Measurements from ENCODE around the gene AQR.
"Not testable (repeated sequence)": the region's sequence is repeated elsewhere in the genome, so short reads cannot be mapped to it uniquely, and the experiment has no call there.

AQR gene

DNA sequence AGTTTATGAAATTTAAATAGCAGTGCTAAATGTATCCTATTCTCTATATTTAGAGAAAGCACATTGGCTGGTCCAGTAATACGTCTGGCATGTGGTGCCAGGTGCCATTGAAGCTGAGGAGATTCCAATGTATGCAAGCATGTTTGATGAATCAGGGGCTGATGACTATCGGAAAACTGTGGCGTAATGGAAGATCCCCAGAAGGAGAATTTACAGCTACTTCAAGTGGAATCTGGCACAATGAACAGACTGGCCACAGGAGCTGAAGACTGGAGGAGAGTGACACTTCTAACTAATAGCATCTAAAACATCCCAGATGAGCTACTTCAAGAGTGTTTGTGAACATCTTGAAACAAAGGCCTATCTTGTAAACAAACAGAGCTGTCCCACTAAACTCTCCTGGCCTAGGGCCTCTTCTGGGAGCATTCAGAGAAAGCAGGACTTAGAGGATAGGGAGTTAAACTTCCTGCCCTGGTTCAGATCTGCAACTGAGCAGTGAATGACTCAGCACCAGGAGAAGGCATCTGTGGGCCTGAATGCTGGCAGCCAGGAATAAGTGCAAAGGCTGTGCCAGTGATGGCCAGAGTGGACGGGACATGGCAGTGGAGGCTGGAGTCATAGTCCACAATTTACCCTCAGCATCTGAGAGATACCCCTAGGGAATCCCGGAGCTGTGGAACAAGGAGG lies 159.0 kb downstream of the AQR start:
- DNase-seq = no peak

DNA sequence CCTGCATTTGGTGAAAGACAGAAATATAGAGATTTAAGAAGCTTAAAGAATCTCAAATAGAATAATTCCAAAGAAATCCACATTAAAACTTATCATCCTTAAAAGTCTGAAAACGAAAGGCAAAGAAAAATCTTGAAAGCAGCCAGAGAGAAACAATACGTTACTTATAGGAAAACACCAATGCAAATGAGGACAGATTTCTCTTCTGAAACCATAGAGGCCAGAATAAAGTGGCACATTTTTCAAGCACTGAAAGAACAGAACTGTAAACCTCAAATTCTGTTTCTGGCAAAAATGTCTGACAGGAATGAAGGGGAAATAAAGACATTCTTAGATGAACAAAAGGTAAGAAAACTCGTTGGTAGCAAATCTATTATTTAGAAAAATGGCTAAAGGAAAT lies 160.4 kb downstream of the AQR start:
- no peak for DNase-seq

DNA sequence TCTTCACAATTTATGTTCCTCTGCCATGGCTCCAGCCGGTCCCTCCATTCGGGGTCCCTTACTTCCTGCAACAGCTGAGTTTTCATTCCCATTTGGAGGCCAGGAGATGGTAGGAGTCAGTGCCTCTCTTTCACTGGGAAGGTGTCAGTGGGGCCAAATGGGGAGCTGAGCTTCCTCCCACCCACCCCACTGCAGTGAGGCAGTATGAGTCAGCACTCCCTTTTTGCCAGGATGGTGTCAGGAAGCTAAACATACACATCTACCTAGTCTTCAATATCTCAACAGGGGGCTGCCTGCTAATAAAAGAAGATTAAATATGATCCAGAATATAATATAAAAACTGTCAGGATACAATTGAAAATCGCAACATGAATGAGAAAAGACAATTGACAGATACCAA lies 161.5 kb downstream of the AQR start:
- no peak for DNase-seq

GRCh38 chr15:34807241-34807640 lies 162.3 kb downstream of the AQR start:
- DNase-seq = not testable (repeated sequence)

DNA sequence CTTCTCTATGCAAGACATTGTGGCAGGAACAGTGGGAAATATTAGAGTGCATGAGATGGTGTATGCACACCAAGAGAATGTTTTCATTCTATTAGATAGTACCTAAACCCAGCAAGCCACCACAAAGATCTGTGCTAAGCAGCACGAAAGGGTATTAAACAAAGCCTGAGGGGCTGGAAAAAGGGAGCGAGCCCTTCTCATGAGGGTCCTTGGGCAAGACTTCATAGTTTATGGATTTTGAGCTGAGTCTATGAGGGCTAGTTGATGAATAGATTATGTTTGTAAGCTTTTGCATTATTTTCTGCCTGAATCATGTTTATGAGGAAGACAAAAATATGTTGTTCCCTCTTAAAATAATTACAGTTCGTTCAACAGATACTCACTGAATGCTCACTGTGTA lies 164.8 kb downstream of the AQR start:
- no peak for DNase-seq

DNA sequence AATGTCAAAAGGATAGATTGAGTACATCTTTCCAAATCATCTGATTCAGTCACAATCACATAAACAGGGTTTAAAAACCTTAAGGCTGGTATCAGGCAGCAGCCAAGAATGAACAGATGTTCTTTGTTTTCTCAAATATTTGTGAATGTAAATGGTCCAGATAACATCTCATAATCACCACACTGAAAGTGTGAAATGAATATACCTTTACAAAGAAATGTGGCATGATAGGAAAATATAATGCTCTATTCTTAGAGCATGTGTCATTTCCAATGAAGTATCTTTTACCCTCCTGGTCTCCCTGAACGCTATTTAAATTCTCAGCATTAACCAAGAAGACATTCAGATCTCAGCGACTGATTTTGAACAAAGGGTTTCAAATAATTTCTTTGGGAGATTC lies 165.4 kb downstream of the AQR start:
- DNase-seq = no peak

DNA sequence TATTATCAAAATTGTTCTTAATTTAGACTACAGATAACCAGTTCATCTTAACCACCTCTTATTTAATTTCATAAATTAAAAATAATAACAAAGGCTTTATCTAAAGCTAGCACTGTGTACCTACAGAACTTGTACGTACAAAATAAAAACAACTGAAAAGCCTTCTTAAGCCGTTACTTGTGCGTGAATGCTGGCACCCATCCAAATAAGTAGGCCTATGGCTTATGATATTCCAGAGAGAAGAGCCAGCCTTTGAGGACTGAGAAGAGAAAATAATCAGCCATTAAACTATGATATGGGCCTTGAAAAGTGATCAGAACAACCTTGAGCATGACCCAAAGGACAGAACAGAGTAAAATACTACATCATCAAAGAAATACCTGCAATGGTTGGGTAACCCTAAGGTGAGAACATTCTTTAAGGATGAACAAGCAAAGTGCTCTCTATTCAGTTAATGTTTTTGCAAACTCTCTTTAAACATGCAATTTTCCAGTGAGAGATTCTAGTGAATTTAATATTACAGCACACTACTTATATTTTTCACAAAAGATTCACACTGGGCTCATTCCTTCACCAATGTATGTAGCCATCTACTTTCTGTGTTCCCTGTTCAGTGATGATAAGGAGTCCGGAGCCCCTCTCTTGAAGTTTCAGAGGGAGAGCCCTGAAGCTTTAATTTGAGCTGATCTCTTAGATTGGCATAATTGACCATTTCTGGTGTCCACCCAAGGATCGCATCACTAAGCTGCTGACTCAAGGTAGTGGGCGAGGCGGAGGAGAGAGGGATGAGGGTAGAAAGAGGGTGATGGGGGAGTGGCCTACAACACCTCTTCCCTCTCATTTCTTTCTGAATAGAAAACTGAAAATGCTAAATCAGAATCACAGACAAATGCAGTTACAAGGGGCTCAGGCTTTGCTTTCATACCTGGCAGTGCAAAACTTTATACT lies 166.5 kb downstream of the AQR start:
- no peak for DNase-seq

DNA sequence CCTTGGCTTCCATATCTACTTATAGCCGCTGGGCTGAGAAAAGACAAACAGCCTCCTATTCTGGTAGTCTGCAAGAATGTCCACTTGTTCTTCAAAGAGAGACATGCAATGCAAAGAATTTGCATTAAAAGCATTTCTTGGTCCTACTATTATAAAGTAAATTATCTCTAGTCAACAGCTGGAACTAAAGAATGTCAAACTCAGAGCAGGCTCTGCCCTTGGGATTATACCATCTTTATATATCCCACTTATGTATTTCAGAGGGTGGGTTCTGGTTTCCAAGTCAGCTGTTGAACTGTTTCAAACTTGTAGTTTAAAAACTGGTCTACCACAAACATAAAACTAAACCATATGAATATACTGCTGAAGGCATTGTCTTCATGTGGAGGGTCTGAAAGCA lies 167.2 kb downstream of the AQR start:
- DNase-seq = no peak

Data from stimulated activated CD4-positive, alpha-beta T cell treated with anti-CD3 and anti-CD28 coated beads, Interleukin-1b, Interleukin-23, amount 100 ng/mL, for 48 hours (primary cell).